Mesenchymal stem cell (in vitro differentiated cells and primary cell): ENCODE data around the gene ACSL5.
"Not testable (repeated sequence)": the region's sequence is repeated elsewhere in the genome, so short reads cannot be mapped to it uniquely, and the experiment has no call there.

Source experiments
- DNase-seq: peaks from one replicate; pipeline ENCODE4 v3.0.0-alpha.2; 2013
- H2AFZ ChIP-seq: one replicate; pipeline ENCODE4 v1.6.1; 2013; ENCODE audit warnings: low read depth, mild to moderate bottlenecking, control low read depth, inconsistent platforms, low read length, moderate library complexity
- H2AK5ac ChIP-seq: 2 replicates; pipeline ENCODE4 v1.6.1; 2013; ENCODE audit warnings: low read length, moderate library complexity, mild to moderate bottlenecking, inconsistent platforms; ENCODE audit not compliant: severe bottlenecking
- H2BK120ac ChIP-seq: one replicate; pipeline ENCODE4 v1.6.1; 2013; ENCODE audit warnings: low read depth, mild to moderate bottlenecking, inconsistent platforms, low read length, moderate library complexity
- H2BK12ac ChIP-seq, 2 experiments: one replicate each; pipeline ENCODE4 v1.6.1; 2013; ENCODE audit warnings: inconsistent platforms in 2 of 2, low read length in 2 of 2, mild to moderate bottlenecking in 2 of 2, moderate library complexity in 2 of 2, control low read depth in 1 of 2
- H2BK15ac ChIP-seq: one replicate; pipeline ENCODE4 v1.6.1; 2013; ENCODE audit warnings: mild to moderate bottlenecking, low read depth, inconsistent platforms; ENCODE audit not compliant: poor library complexity, severe bottlenecking
- H2BK5ac ChIP-seq: 2 replicates; pipeline ENCODE4 v1.6.1; 2013; ENCODE audit warnings: low read depth, mild to moderate bottlenecking, low read length, control low read depth, inconsistent platforms; ENCODE audit not compliant: poor library complexity, severe bottlenecking
- H3K14ac ChIP-seq, 2 experiments: one replicate each; pipeline ENCODE4 v1.6.1; 2013; ENCODE audit warnings: inconsistent platforms in 2 of 2, low read length in 2 of 2, control low read depth in 1 of 2, mild to moderate bottlenecking in 1 of 2, moderate library complexity in 1 of 2
- H3K18ac ChIP-seq, 2 experiments: one replicate each; pipeline ENCODE4 v1.6.1; 2013; ENCODE audit warnings: inconsistent platforms in 2 of 2, low read length in 2 of 2, control low read depth in 1 of 2, low read depth in 1 of 2, mild to moderate bottlenecking in 1 of 2
- H3K23ac ChIP-seq, 2 experiments: one replicate each; pipeline ENCODE4 v1.6.1; 2013; ENCODE audit warnings: inconsistent platforms in 2 of 2, low read length in 2 of 2, mild to moderate bottlenecking in 2 of 2, moderate library complexity in 2 of 2, control low read depth in 1 of 2
- H3K27ac ChIP-seq: 2 replicates; pipeline ENCODE4 v1.5.1; 2013; ENCODE audit warnings: mild to moderate bottlenecking, moderate library complexity, low read length, control low read depth, inconsistent platforms; ENCODE audit not compliant: poor library complexity, severe bottlenecking
- H3K27me3 ChIP-seq, 2 experiments: 2 replicates each; pipeline versions ENCODE4 v1.6.1 to v1.7.0; 2013; ENCODE audit warnings: low read length in 2 of 2, mild to moderate bottlenecking in 2 of 2, moderate library complexity in 2 of 2, control low read depth in 1 of 2, inconsistent platforms in 1 of 2; ENCODE audit not compliant: control insufficient read depth in 1 of 2, insufficient read depth in 1 of 2
- H3K36me3 ChIP-seq, 2 experiments: 2 replicates each; pipeline versions ENCODE4 v1.6.1 to v1.7.0; 2013; ENCODE audit warnings: low read length in 2 of 2, control low read depth in 1 of 2, inconsistent platforms in 1 of 2, low read depth in 1 of 2, mild to moderate bottlenecking in 1 of 2; ENCODE audit not compliant: insufficient read depth in 2 of 2, control insufficient read depth in 1 of 2
- H3K4ac ChIP-seq, 2 experiments: one replicate each; pipeline ENCODE4 v1.6.1; 2013; ENCODE audit warnings: inconsistent platforms in 2 of 2, low read length in 2 of 2, mild to moderate bottlenecking in 2 of 2, moderate library complexity in 2 of 2, control low read depth in 1 of 2, low read depth in 1 of 2
- H3K4me1 ChIP-seq: 2 replicates; pipeline ENCODE4 v1.6.1; 2013; ENCODE audit warnings: low read depth, low read length, control low read depth; ENCODE audit not compliant: control insufficient read depth, insufficient read depth
- H3K4me2 ChIP-seq: 2 replicates; pipeline ENCODE4 v1.6.1; 2013; ENCODE audit warnings: low read length, mild to moderate bottlenecking, inconsistent platforms; ENCODE audit not compliant: poor library complexity, severe bottlenecking
- H3K4me3 ChIP-seq, 2 experiments: 2 replicates each; pipeline versions ENCODE4 v1.5.1 to v1.7.0; 2013; ENCODE audit warnings: low read length in 2 of 2, mild to moderate bottlenecking in 2 of 2, control low read depth in 1 of 2, low read depth in 1 of 2; ENCODE audit not compliant: insufficient read depth in 1 of 2
- H3K79me1 ChIP-seq: replicated peaks from 2 replicates; pipeline ENCODE4 v1.6.1; 2013; ENCODE audit warnings: mild to moderate bottlenecking, control low read depth, low read length, inconsistent platforms; ENCODE audit not compliant: poor library complexity, severe bottlenecking
- H3K9ac ChIP-seq: 2 replicates; pipeline ENCODE4 v1.7.0; 2013; ENCODE audit warnings: mild to moderate bottlenecking, low read length, moderate library complexity
- H3K9me3 ChIP-seq: 2 replicates; pipeline ENCODE4 v1.7.0; 2013; ENCODE audit warnings: mild to moderate bottlenecking, low read length; ENCODE audit not compliant: control insufficient read depth
- H4K8ac ChIP-seq: one replicate; pipeline ENCODE4 v1.6.1; 2013; ENCODE audit warnings: inconsistent platforms, mild to moderate bottlenecking, low read length, moderate library complexity
- H4K91ac ChIP-seq: one replicate; pipeline ENCODE4 v1.6.1; 2013; ENCODE audit warnings: mild to moderate bottlenecking, low read length, inconsistent platforms
- WGBS: methylation state at CpG from one replicate; pipeline ENCODE4 v1.1.7; 2013; ENCODE audit warnings: mixed read lengths; 5-methylcytosine and 5-hydroxymethylcytosine counted together

ACSL5 gene

GRCh38 chr10:112461029-112461887, 87.3 kb downstream of the ACSL5 start:
- Histone ChIP-seq H2AK5ac (no peak overlapping the region), H3K4ac (no peak overlapping the region), H4K8ac (no peak overlapping the region), H3K14ac (no peak overlapping the region), H3K4me2 (no peak overlapping the region), H3K4me3 (no peak overlapping the region), H2BK5ac (no peak overlapping the region), H3K18ac (no peak overlapping the region), H3K4me1 (no peaks in the 10 kb centered on the region), H2BK120ac (no peak overlapping the region), H3K79me1 (peaks cover 15% of the 10 kb centered on the region), H3K9ac (peak overlapping the region; percentile 85), H3K27ac (no peak overlapping the region), H2BK12ac (no peak overlapping the region), H2AFZ (no peak overlapping the region), H4K91ac (no peak overlapping the region), H3K23ac (no peak overlapping the region), H2BK15ac (no peak overlapping the region), H3K36me3 (peaks cover 3 to 28% of the 10 kb centered on the region in 2 experiments), H3K27me3 (no peaks in the 10 kb centered on the region), H3K9me3 (no peaks in the 10 kb centered on the region)
- 97% methylated on average over 4 of the region's 4 CpGs for WGBS
- peak; percentile 73 for DNase-seq

DNA sequence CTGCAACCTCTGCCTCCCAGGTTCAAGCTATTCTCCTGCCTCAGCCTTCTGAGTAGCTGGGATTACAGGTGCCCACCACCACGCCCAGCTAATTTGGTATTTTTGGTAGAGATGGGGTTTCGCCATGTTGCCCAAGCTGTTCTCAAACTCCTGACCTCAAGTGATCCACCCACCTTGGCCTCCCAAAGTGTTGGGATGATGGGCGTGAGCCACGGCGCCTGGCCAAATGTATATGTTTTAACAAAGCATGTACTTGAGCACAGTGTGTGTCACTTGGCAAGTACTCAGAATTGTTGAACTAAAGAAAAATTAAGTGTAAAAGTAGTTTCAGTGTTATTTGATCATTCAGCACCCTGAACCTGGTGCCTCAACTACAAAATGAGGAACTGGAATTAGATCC, 90.2 kb downstream of the ACSL5 start:
- 97% methylated on average over 5 of the region's 5 CpGs for WGBS
- H2AK5ac ChIP-seq, H4K91ac ChIP-seq, H3K9ac ChIP-seq, H3K23ac ChIP-seq, H3K9me3 ChIP-seq, H4K8ac ChIP-seq, H3K4me3 ChIP-seq, H2BK120ac ChIP-seq, H3K4me2 ChIP-seq, DNase-seq, H2BK15ac ChIP-seq, H2AFZ ChIP-seq, H2BK5ac ChIP-seq, H3K14ac ChIP-seq, H3K27me3 ChIP-seq, H3K4me1 ChIP-seq, H3K4ac ChIP-seq, H2BK12ac ChIP-seq, H3K18ac ChIP-seq, H3K27ac ChIP-seq: not testable (repeated sequence)
- H3K79me1 ChIP-seq = peaks cover 19% of the 10 kb centered on the region
- peaks cover 3 to 52% of the 10 kb centered on the region in 2 experiments for H3K36me3 ChIP-seq

DNA sequence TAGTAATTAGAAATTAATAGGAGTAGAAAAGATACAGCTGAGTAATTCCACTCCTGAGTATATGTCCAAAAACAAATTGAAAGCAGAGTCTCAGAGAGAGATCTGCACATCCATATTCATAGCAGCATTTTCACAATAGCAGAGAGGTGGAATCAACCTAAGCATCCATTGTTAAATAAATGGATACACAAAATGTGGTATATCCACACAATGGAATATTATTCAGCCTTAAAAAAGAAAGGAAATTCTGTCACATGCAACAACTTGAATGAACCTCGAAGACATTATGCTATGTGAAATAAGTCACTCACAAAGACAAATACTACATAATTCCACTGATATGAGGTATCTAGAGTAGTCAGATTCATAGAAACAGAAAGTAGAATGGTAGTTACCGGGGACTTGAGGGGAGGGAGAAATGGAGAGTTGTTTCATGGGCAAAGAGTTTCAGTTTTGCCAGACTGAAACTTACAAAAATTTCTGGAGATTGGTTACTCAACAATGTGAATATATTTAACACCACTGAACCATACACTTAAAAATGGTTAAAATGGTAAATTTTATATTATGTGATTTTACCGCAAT, 91.5 kb downstream of the ACSL5 start:
- no peak overlapping the region for H3K23ac ChIP-seq
- H3K4me1 ChIP-seq = no peaks in the 10 kb centered on the region
- H3K9me3 ChIP-seq = no peaks in the 10 kb centered on the region
- H4K91ac ChIP-seq = no peak overlapping the region
- H3K14ac ChIP-seq = no peak overlapping the region
- no peak overlapping the region for H2AK5ac ChIP-seq
- peaks cover 3 to 52% of the 10 kb centered on the region in 2 experiments for H3K36me3 ChIP-seq
- no peak overlapping the region for H3K4me2 ChIP-seq
- no peak overlapping the region for H2BK12ac ChIP-seq
- no peak overlapping the region for H3K27ac ChIP-seq
- H2BK120ac ChIP-seq = no peak overlapping the region
- H3K9ac ChIP-seq = no peak overlapping the region
- DNase-seq = no peak
- no peak overlapping the region for H2AFZ ChIP-seq
- no peak overlapping the region for H4K8ac ChIP-seq
- no peak overlapping the region for H3K4me3 ChIP-seq
- peaks cover 14% of the 10 kb centered on the region for H3K79me1 ChIP-seq
- no peak overlapping the region for H3K18ac ChIP-seq
- H2BK5ac ChIP-seq = no peak overlapping the region
- no CpG with 5 or more reads among the region's 3 CpGs for WGBS
- no peaks in the 10 kb centered on the region for H3K27me3 ChIP-seq
- H3K4ac ChIP-seq = no peak overlapping the region
- H2BK15ac ChIP-seq = no peak overlapping the region

GRCh38 chr10:112466802-112467201, 92.9 kb downstream of the ACSL5 start:
- DNase-seq = no peak
- Histone ChIP-seq H3K4me2 (no peak overlapping the region), H2AFZ (no peak overlapping the region), H2BK12ac (no peak overlapping the region), H3K9ac (no peak overlapping the region), H3K4ac (no peak overlapping the region), H3K27ac (no peak overlapping the region), H2BK120ac (no peak overlapping the region), H2BK15ac (no peak overlapping the region), H3K23ac (no peak overlapping the region), H3K14ac (no peak overlapping the region), H3K4me3 (no peak overlapping the region), H3K18ac (no peak overlapping the region), H4K8ac (no peak overlapping the region), H2BK5ac (no peak overlapping the region), H2AK5ac (no peak overlapping the region), H3K27me3 (no peaks in the 10 kb centered on the region), H3K9me3 (no peaks in the 10 kb centered on the region), H3K79me1 (peaks cover 11% of the 10 kb centered on the region), H4K91ac (no peak overlapping the region), H3K36me3 (peaks cover 3 to 46% of the 10 kb centered on the region in 2 experiments), H3K4me1 (no peaks in the 10 kb centered on the region)
- WGBS = 93% methylated on average over 3 of the region's 3 CpGs
